ENCODE measurements around the gene SEMA4G. TPM values are rescaled to one million over a fixed set of nuclear protein-coding genes. Genes with fewer than 3 reads are reported as not detected.

Gene SEMA4G
- total RNA-seq, 1 donor from 2014 or later, result 20.0 TPM

- Mint-ChIP-seq H3K27ac (no peak overlapping the region), H3K4me1 (peaks cover 5% of the 10 kb centered on the region), H3K36me3 (peaks cover 17% of the 10 kb centered on the region), H3K9me3 (no peaks in the 10 kb centered on the region), H3K4me3 (no peak overlapping the region), H3K27me3 (ENCODE audit: low read depth) (no peaks in the 10 kb centered on the region)
- TF ChIP-seq CTCF (IDR thresholded peaks at IDR 0.05; ENCODE audit: unreplicated experiment), result no peak
- DNase-seq (ENCODE audit: low spot score in 2 of 2, unreplicated experiment in 2 of 2), result peak in 1 of 2 experiments; percentile 21
These were observed 8.1 kb downstream of the SEMA4G start for GRCh38 chr10:100977436-100977835.

GRCh38 chr10:100978121-100978900, 9.0 kb downstream of the SEMA4G start:
- H3K27me3 Mint-ChIP-seq (ENCODE audit: low read depth), result no peaks in the 10 kb centered on the region
- peak in 1 of 2 experiments; percentile 17 for DNase-seq (ENCODE audit: low spot score in 2 of 2, unreplicated experiment in 2 of 2)
- no peaks in the 10 kb centered on the region for H3K9me3 Mint-ChIP-seq
- no peak for TF ChIP-seq CTCF (IDR thresholded peaks at IDR 0.05; ENCODE audit: unreplicated experiment)
- H3K36me3 Mint-ChIP-seq, result peaks cover 17% of the 10 kb centered on the region
- H3K27ac Mint-ChIP-seq, result no peak overlapping the region
- H3K4me3 Mint-ChIP-seq, result no peak overlapping the region
- peaks cover 5% of the 10 kb centered on the region for H3K4me1 Mint-ChIP-seq

GRCh38 chr10:100978901-100979195, 9.5 kb downstream of the SEMA4G start:
- DNase-seq (ENCODE audit: low spot score in 2 of 2, unreplicated experiment in 2 of 2), result no peak
- no peak overlapping the region for H3K27ac Mint-ChIP-seq
- no peak for TF ChIP-seq CTCF (IDR thresholded peaks at IDR 0.05; ENCODE audit: unreplicated experiment)
- peaks cover 17% of the 10 kb centered on the region for H3K36me3 Mint-ChIP-seq
- no peaks in the 10 kb centered on the region for H3K9me3 Mint-ChIP-seq
- no peak overlapping the region for H3K4me3 Mint-ChIP-seq
- peaks cover 5% of the 10 kb centered on the region for H3K4me1 Mint-ChIP-seq
- no peaks in the 10 kb centered on the region for H3K27me3 Mint-ChIP-seq (ENCODE audit: low read depth)

- DNase-seq (ENCODE audit: low spot score in 2 of 2, unreplicated experiment in 2 of 2), result no peak
- Mint-ChIP-seq H3K9me3 (no peaks in the 10 kb centered on the region), H3K36me3 (peaks cover 17% of the 10 kb centered on the region), H3K4me1 (peaks cover 5% of the 10 kb centered on the region), H3K4me3 (no peak overlapping the region), H3K27me3 (ENCODE audit: low read depth) (no peaks in the 10 kb centered on the region), H3K27ac (no peak overlapping the region)
- TF ChIP-seq CTCF (IDR thresholded peaks at IDR 0.05; ENCODE audit: unreplicated experiment), result no peak
These were observed 10.5 kb downstream of the SEMA4G start for GRCh38 chr10:100979791-100980272.

GRCh38 chr10:100980311-100980710, 11.0 kb downstream of the SEMA4G start:
- H3K27me3 Mint-ChIP-seq (ENCODE audit: low read depth), result no peaks in the 10 kb centered on the region
- peaks cover 17% of the 10 kb centered on the region for H3K36me3 Mint-ChIP-seq
- H3K27ac Mint-ChIP-seq, result no peak overlapping the region
- no peaks in the 10 kb centered on the region for H3K9me3 Mint-ChIP-seq
- peaks cover 5% of the 10 kb centered on the region for H3K4me1 Mint-ChIP-seq
- TF ChIP-seq CTCF (IDR thresholded peaks at IDR 0.05; ENCODE audit: unreplicated experiment), result no peak
- DNase-seq (ENCODE audit: low spot score in 2 of 2, unreplicated experiment in 2 of 2), result no peak
- no peak overlapping the region for H3K4me3 Mint-ChIP-seq
